Lower leg skin (tissue), 3 donors: ENCODE measurements around the gene REP15.

Experiments
- CTCF ChIP-seq, 3 donors: fragments of 450-650 bp; IDR thresholded peaks; one replicate each; pipeline ENCODE4 v1.5.1; 2016; ENCODE audit warnings: antibody characterized with exemption in 3 of 3, mild to moderate bottlenecking in 3 of 3, moderate library complexity in 2 of 3
- POLR2A ChIP-seq, 2 donors: fragments of 450-650 bp; IDR thresholded peaks; one replicate each; pipeline ENCODE4 v1.6.1; 2016 to 2017; ENCODE audit warnings: antibody characterized with exemption in 2 of 2, mild to moderate bottlenecking in 1 of 2, moderate library complexity in 1 of 2

- TF ChIP-seq POLR2A (IDR thresholded peaks at IDR 0.05) (no peak), CTCF (IDR thresholded peaks at IDR 0.05) (no peak)
Observed at GRCh38 chr12:27672643-27673042, 23.6 kb upstream of the REP15 start.
